Osteocyte (in vitro differentiated cells): Measurements from ENCODE around the gene BPIFB6. TPM values are rescaled to one million over a fixed set of nuclear protein-coding genes. Genes with fewer than 3 reads are reported as not detected.
"Not testable (repeated sequence)": the region's sequence is repeated elsewhere in the genome, so short reads cannot be mapped to it uniquely, and the experiment has no call there.

Experiments
- DNase-seq: peaks from one replicate; pipeline ENCODE4 v3.0.0; 2021; ENCODE audit warnings: mixed read lengths; ENCODE audit not compliant: unreplicated experiment; ENCODE audit errors: extremely low spot score
- H3K27ac Mint-ChIP-seq: one replicate; pipeline ENCODE4 v1.8.0; 2021; ENCODE audit warnings: mild to moderate bottlenecking, mixed read lengths; ENCODE audit not compliant: unreplicated experiment
- H3K27me3 Mint-ChIP-seq: one replicate; pipeline ENCODE4 v1.8.0; 2021; ENCODE audit warnings: mixed read lengths; ENCODE audit not compliant: unreplicated experiment
- H3K36me3 Mint-ChIP-seq: one replicate; pipeline ENCODE4 v1.8.0; 2021; ENCODE audit warnings: mixed read lengths; ENCODE audit not compliant: unreplicated experiment
- H3K4me1 Mint-ChIP-seq: one replicate; pipeline ENCODE4 v1.8.0; 2021; ENCODE audit warnings: mixed read lengths; ENCODE audit not compliant: unreplicated experiment
- H3K4me3 Mint-ChIP-seq: one replicate; pipeline ENCODE4 v1.8.0; 2021; ENCODE audit warnings: mild to moderate bottlenecking, moderate library complexity, mixed read lengths; ENCODE audit not compliant: unreplicated experiment
- H3K9me3 Mint-ChIP-seq: one replicate; pipeline ENCODE4 v1.8.0; 2021; ENCODE audit warnings: mixed read lengths; ENCODE audit not compliant: unreplicated experiment
- CTCF ChIP-seq: fragments of 200-600 bp; sonication (generic); IDR thresholded peaks from 2 replicates; pipeline ENCODE4 v1.5.0; 2021; ENCODE audit warnings: antibody characterized with exemption, mild to moderate bottlenecking, moderate library complexity
- total RNA-seq: library from RNA; stranded (reverse); gene quantifications from 2 replicates; pipeline ENCODE4 v1.2.1, GENCODE V29; 2021

BPIFB6 gene
- total RNA-seq, 1 donor from 2014 or later = not detected

GRCh38 chr20:33042983-33043730 is 11.7 kb downstream of the BPIFB6 start:
- Mint-ChIP-seq H3K36me3 (no peaks in the 10 kb centered on the region), H3K9me3 (peaks cover 12% of the 10 kb centered on the region), H3K27ac (no peak overlapping the region)

GRCh38 chr20:33043731-33044181 is 12.3 kb downstream of the BPIFB6 start:
- no peak overlapping the region for H3K27ac Mint-ChIP-seq
- no peaks in the 10 kb centered on the region for H3K36me3 Mint-ChIP-seq
- no peaks in the 10 kb centered on the region for H3K4me1 Mint-ChIP-seq
- no peak overlapping the region for H3K4me3 Mint-ChIP-seq
- TF ChIP-seq CTCF = no peak
- peaks cover 12% of the 10 kb centered on the region for H3K9me3 Mint-ChIP-seq
- no peaks in the 10 kb centered on the region for H3K27me3 Mint-ChIP-seq
- DNase-seq = no peak

More at GRCh38 chr20:33042983-33043730, 11.7 kb downstream of the BPIFB6 start:
- DNase-seq = no peak
- no peak for TF ChIP-seq CTCF
- Mint-ChIP-seq H3K4me3 (no peak overlapping the region), H3K27me3 (peaks cover 1% of the 10 kb centered on the region), H3K4me1 (no peaks in the 10 kb centered on the region)

GRCh38 chr20:33045129-33045721 is 13.8 kb downstream of the BPIFB6 start:
- H3K4me1 Mint-ChIP-seq, H3K36me3 Mint-ChIP-seq, DNase-seq, H3K4me3 Mint-ChIP-seq, H3K27me3 Mint-ChIP-seq, H3K27ac Mint-ChIP-seq: not testable (repeated sequence)
- H3K9me3 Mint-ChIP-seq = peaks cover 12% of the 10 kb centered on the region

- peaks cover 12% of the 10 kb centered on the region for H3K9me3 Mint-ChIP-seq
- DNase-seq = no peak
- no peaks in the 10 kb centered on the region for H3K36me3 Mint-ChIP-seq
- no peak overlapping the region for H3K27ac Mint-ChIP-seq
- H3K27me3 Mint-ChIP-seq = no peaks in the 10 kb centered on the region
- H3K4me1 Mint-ChIP-seq = no peaks in the 10 kb centered on the region
- no peak for TF ChIP-seq CTCF
- no peak overlapping the region for H3K4me3 Mint-ChIP-seq
Observed at GRCh38 chr20:33046412-33046811, 15.0 kb downstream of the BPIFB6 start.

- TF ChIP-seq CTCF = no peak
- Mint-ChIP-seq H3K27ac (no peak overlapping the region), H3K4me1 (no peaks in the 10 kb centered on the region), H3K9me3 (peaks cover under 1% of the 10 kb centered on the region), H3K4me3 (no peak overlapping the region), H3K27me3 (no peaks in the 10 kb centered on the region), H3K36me3 (no peaks in the 10 kb centered on the region)
- DNase-seq = no peak
Observed at GRCh38 chr20:33051333-33051732, 19.9 kb downstream of the BPIFB6 start.
